A549 (cell line): ENCODE measurements around the gene KLHL29. TPM values are rescaled to one million over a fixed set of nuclear protein-coding genes. Genes with fewer than 3 reads are reported as not detected.
"Not testable (repeated sequence)": the region's sequence is repeated elsewhere in the genome, so short reads cannot be mapped to it uniquely, and the experiment has no call there.

Experiments
- ATAC-seq, 2 experiments: fragments of 200-7000 bp in 1 of 2; fragments of >200 bp in 1 of 2; cut with Nextera tagmentation in 1 of 2; cut with Tn5 transposase in 1 of 2; 3 replicates each; pipeline versions ENCODE4 v1.8.0 to v1.9.1; 2018 to 2020; ENCODE audit warnings: mild to moderate bottlenecking in 1 of 2, moderate library complexity in 1 of 2
- CTCF ChIA-PET: fragments of 300-600 bp; sonication (Branson Sonifier 250); formaldehyde crosslinking; extraction: SDS; loops from one replicate; lab custom pipeline; 2021; ENCODE audit warnings: antibody characterized with exemption, inconsistent platforms; lab: Yijun Ruan, JAX
- POLR2A ChIA-PET: fragments of 350-600 bp; formaldehyde crosslinking; extraction: SDS; loops from one replicate; lab custom pipeline; 2021; ENCODE audit warnings: antibody characterized with exemption, inconsistent platforms; lab: Yijun Ruan, JAX
- DNase-seq, 2 experiments: peaks; one replicate each; pipeline versions ENCODE4 v3.0.0 to v3.0.0-alpha.2; 2011 to 2016; ENCODE audit warnings: low read depth in 1 of 2, low spot score in 1 of 2
- FAIRE-seq: peaks from 2 replicates; lab custom pipeline; 2011; peaks lifted over from hg19 to GRCh38; lab: Jason Lieb, UNC
- H3K27ac ChIP-seq, 2 experiments: fragments of >200 bp; sonication (Bioruptor Twin); formaldehyde crosslinking; 3 replicates each; pipeline ENCODE4 v1.5.1; 2016 to 2017
- H3K4me1 ChIP-seq: fragments of >200 bp; sonication (Bioruptor Twin); formaldehyde crosslinking; 3 replicates; pipeline ENCODE4 v1.6.1; 2016
- H3K4me2 ChIP-seq: fragments of >200 bp; sonication (Bioruptor Twin); formaldehyde crosslinking; 3 replicates; pipeline ENCODE4 v1.6.1; 2016
- H3K4me3 ChIP-seq: fragments of >200 bp; sonication (Bioruptor Twin); formaldehyde crosslinking; 3 replicates; pipeline ENCODE4 v1.5.1; 2016
- H3K9me3 ChIP-seq: fragments of >200 bp; sonication (Bioruptor Twin); formaldehyde crosslinking; 3 replicates; pipeline ENCODE4 v1.6.1; 2016
- ATOH8 ChIP-seq: fragments of 250-450 bp; sonication (Bioruptor Pico); IDR thresholded peaks from 2 replicates; pipeline ENCODE4 v1.5.0; 2020; ENCODE audit warnings: low read depth, mild to moderate bottlenecking, moderate library complexity
- CBX8 ChIP-seq: fragments of 200-600 bp; sonication (generic); IDR thresholded peaks from 2 replicates; pipeline ENCODE4 v1.6.1; 2016
- ESRRA ChIP-seq: fragments of 150-350 bp; IDR thresholded peaks from 2 replicates; pipeline ENCODE4 v1.6.1; 2014; ENCODE audit warnings: mild to moderate bottlenecking, low read length, borderline replicate concordance
- HMGXB4 ChIP-seq: fragments of 250-450 bp; sonication (Bioruptor Pico); IDR thresholded peaks from 2 replicates; pipeline ENCODE4 v1.5.0; 2021; ENCODE audit warnings: mild to moderate bottlenecking, moderate library complexity, borderline replicate concordance
- HOXB13 ChIP-seq: fragments of 250-450 bp; sonication (Bioruptor Pico); IDR thresholded peaks from 2 replicates; pipeline ENCODE4 v1.5.0; 2020; ENCODE audit warnings: low read depth, mild to moderate bottlenecking, moderate library complexity
- JUN ChIP-seq, 2 experiments: fragments of >200 bp; sonication (Bioruptor Twin); formaldehyde crosslinking; IDR thresholded peaks; 2 replicates in 1 of 2; 3 replicates in 1 of 2; pipeline ENCODE4 v1.6.1; 2016 to 2017
- KDM1A ChIP-seq: fragments of 200-600 bp; sonication (generic); IDR thresholded peaks from 2 replicates; pipeline ENCODE4 v1.6.1; 2016; ENCODE audit warnings: low read depth, mild to moderate bottlenecking
- MAFK ChIP-seq: fragments of 450-650 bp; IDR thresholded peaks from 2 replicates; pipeline ENCODE4 v1.6.1; 2014; ENCODE audit not compliant: partially characterized antibody
- MAZ ChIP-seq: fragments of 150-350 bp; IDR thresholded peaks from 2 replicates; pipeline ENCODE4 v1.6.1; 2014; ENCODE audit warnings: antibody characterized with exemption, low read depth, low read length, borderline replicate concordance
- NFE2L2 ChIP-seq: fragments of 150-350 bp; conservative IDR thresholded peaks from 2 replicates; pipeline ENCODE4 v1.6.1; 2014; ENCODE audit warnings: low read length
- NPAS2 ChIP-seq: fragments of 250-450 bp; sonication (Bioruptor Pico); IDR thresholded peaks from 2 replicates; pipeline ENCODE4 v1.8.0; 2022; ENCODE audit warnings: mild to moderate bottlenecking, moderate library complexity, borderline replicate concordance
- POLR2AphosphoS2 ChIP-seq: conservative IDR thresholded peaks from 2 replicates; pipeline ENCODE4 v1.6.1; 2012; ENCODE audit warnings: low read length, improper control_type of control experiment, inconsistent platforms
- RAD21 ChIP-seq, 2 experiments: fragments of >200 bp in 1 of 2; sonication (Bioruptor Twin) in 1 of 2; formaldehyde crosslinking in 1 of 2; IDR thresholded peaks in 1 of 2; conservative IDR thresholded peaks in 1 of 2; 2 replicates in 1 of 2; 3 replicates in 1 of 2; pipeline ENCODE4 v1.6.1; 2012 to 2018; ENCODE audit warnings: inconsistent platforms in 1 of 2
- RARB ChIP-seq: fragments of 250-450 bp; sonication (Bioruptor Pico); IDR thresholded peaks from 2 replicates; pipeline ENCODE4 v1.8.0; 2021; ENCODE audit warnings: mild to moderate bottlenecking, moderate library complexity
- RCOR1 ChIP-seq: fragments of 150-350 bp; IDR thresholded peaks from 2 replicates; pipeline ENCODE4 v1.6.1; 2014; ENCODE audit warnings: antibody characterized with exemption, low read length, low read depth
- RFX5 ChIP-seq: fragments of 450-650 bp; IDR thresholded peaks from 2 replicates; pipeline ENCODE4 v1.7.1; 2014; ENCODE audit warnings: antibody characterized with exemption, mild to moderate bottlenecking, moderate library complexity
- SMC3 ChIP-seq: fragments of >200 bp; sonication (Bioruptor Twin); formaldehyde crosslinking; IDR thresholded peaks from 3 replicates; pipeline ENCODE4 v1.6.1; 2018; ENCODE audit warnings: inconsistent platforms
- TP53 ChIP-seq: fragments of 250-450 bp; sonication (Bioruptor Pico); IDR thresholded peaks from 2 replicates; pipeline ENCODE4 v1.5.0; 2021; ENCODE audit warnings: mild to moderate bottlenecking, moderate library complexity
- WGBS: methylation state at CpG from one replicate; pipeline ENCODE4 v1.1.6; 2017; ENCODE audit errors: missing lambda C conversion rate; 5-methylcytosine and 5-hydroxymethylcytosine counted together
- polyA plus RNA-seq, 4 experiments: library from polyadenylated mRNA; depleted of rRNA in 3 of 4; stranded (reverse); fragments of >200 nt; fragmentation: RNase III in 1 of 4; extraction: RNeasy Plus Mini Kit Qiagen cat#74134 plus additional on column Dnase treatment in 1 of 4; gene quantifications; 2 replicates in 3 of 4; 3 replicates in 1 of 4; pipeline ENCODE4 v1.2.3, GENCODE V29; 2011 to 2017
- TF ChIP-seq, protein P1 (sequence below): fragments of 200-600 bp; sonication (generic); IDR thresholded peaks from 2 replicates; pipeline ENCODE4 v1.6.1; 2016; ENCODE audit warnings: antibody characterized with exemption, mild to moderate bottlenecking, moderate library complexity

The KLHL29 gene
- polyA plus RNA-seq, 2 of the 4 experiments (the other 2 are of a cell fraction), result 1.3 to 2.5 TPM

DNA sequence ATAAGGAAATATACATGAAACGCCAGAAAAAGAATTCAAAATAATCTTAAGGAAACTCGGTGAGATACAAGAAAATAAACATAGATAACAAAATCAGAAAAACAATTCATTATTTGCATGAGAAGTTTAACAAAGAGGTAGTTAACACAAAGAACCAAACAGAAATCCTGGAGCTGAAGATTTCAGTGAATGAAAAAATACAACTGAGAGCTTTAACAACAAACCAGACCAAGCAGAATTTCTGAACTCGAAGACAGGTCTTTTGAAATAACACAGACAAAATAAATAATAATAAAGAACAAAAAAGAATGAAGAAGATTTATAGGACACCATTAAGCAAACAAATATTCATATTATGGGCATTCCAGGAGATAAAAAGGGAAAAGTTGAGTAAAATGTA is 337.3 kb downstream of the KLHL29 start (continued):
- TF ChIP-seq, protein P1, sequence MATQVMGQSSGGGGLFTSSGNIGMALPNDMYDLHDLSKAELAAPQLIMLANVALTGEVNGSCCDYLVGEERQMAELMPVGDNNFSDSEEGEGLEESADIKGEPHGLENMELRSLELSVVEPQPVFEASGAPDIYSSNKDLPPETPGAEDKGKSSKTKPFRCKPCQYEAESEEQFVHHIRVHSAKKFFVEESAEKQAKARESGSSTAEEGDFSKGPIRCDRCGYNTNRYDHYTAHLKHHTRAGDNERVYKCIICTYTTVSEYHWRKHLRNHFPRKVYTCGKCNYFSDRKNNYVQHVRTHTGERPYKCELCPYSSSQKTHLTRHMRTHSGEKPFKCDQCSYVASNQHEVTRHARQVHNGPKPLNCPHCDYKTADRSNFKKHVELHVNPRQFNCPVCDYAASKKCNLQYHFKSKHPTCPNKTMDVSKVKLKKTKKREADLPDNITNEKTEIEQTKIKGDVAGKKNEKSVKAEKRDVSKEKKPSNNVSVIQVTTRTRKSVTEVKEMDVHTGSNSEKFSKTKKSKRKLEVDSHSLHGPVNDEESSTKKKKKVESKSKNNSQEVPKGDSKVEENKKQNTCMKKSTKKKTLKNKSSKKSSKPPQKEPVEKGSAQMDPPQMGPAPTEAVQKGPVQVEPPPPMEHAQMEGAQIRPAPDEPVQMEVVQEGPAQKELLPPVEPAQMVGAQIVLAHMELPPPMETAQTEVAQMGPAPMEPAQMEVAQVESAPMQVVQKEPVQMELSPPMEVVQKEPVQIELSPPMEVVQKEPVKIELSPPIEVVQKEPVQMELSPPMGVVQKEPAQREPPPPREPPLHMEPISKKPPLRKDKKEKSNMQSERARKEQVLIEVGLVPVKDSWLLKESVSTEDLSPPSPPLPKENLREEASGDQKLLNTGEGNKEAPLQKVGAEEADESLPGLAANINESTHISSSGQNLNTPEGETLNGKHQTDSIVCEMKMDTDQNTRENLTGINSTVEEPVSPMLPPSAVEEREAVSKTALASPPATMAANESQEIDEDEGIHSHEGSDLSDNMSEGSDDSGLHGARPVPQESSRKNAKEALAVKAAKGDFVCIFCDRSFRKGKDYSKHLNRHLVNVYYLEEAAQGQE, result no peak
- TF ChIP-seq ATOH8 (CRISPR knock-in tag), result no peak
- TF ChIP-seq RFX5, result no peak
- no peak for TF ChIP-seq TP53 (CRISPR knock-in tag)
- TF ChIP-seq NPAS2, result no peak
- no peak for TF ChIP-seq KDM1A
- TF ChIP-seq HMGXB4, result no peak
- no peak for TF ChIP-seq SMC3
- no peak for TF ChIP-seq MAZ
- TF ChIP-seq MAFK, result no peak

DNA sequence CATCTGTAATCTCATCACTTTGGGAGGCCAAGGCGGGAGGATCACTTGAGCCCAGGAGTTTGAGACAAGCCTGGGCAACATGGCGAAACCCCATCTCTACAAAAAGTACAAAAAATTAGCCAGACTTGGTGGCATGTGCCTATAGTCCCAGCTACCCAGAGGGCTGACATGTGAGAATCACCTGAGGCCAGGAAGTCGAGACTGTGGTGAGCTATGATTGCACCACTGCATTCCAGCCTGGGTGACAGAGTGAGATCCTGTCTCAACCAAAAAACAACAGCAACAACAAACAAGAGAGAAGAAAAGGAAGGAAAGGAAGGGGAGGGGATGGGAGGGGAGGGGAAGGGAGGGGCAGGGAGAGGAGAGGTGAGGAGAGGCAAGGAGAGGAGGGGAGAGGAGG is 338.1 kb downstream of the KLHL29 start:
- H3K4me2 ChIP-seq, ATAC-seq, H3K27ac ChIP-seq, H3K4me3 ChIP-seq, FAIRE-seq, CTCF ChIA-PET, POLR2A ChIA-PET, H3K4me1 ChIP-seq, DNase-seq: not testable (repeated sequence)
- 82% methylated on average over 3 of the region's 3 CpGs for WGBS
- H3K9me3 ChIP-seq, result peaks cover 19% of the 10 kb centered on the region

DNA sequence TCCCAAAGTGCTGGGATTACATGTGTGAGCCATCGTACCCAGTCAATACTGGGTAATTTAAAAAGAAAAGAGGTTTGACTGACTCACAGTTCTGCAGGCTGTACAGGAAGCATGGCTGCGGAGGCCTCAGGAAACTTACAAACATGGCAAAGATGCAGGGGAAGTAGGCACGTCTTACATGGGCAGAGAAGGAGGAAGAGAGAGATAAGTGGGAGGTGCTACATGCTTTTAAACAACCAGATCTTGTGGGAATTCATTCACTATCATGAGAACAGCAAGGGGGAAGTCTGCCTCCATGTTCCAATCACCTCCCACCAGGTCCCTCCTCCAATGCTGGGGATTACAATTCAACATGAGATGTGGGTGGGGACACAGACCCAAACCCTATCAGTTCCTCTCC is 349.4 kb downstream of the KLHL29 start:
- DNase-seq (no peak), ATAC-seq (no peak), FAIRE-seq (no peak)
- POLR2A ChIA-PET, result no interaction called here
- Histone ChIP-seq H3K27ac (no peak overlapping the region), H3K4me1 (no peaks in the 10 kb centered on the region), H3K4me2 (no peak overlapping the region), H3K4me3 (no peak overlapping the region), H3K9me3 (no peaks in the 10 kb centered on the region)
- CTCF ChIA-PET, result no interaction called here
- WGBS, result 93% methylated on average over 3 of the region's 3 CpGs
- TF ChIP-seq NFE2L2 (no peak), RAD21 (conservative IDR thresholded peaks at IDR 0.05 in 1 of 2, IDR thresholded peaks at IDR 0.05 in 1 of 2) (no peak), HOXB13 (CRISPR knock-in tag) (no peak), RCOR1 (no peak), RFX5 (no peak), JUN (IDR thresholded peaks at IDR 0.05) (no peak), POLR2AphosphoS2 (no peak), RARB (no peak), ESRRA (no peak), CBX8 (no peak), MAZ (no peak)

DNA sequence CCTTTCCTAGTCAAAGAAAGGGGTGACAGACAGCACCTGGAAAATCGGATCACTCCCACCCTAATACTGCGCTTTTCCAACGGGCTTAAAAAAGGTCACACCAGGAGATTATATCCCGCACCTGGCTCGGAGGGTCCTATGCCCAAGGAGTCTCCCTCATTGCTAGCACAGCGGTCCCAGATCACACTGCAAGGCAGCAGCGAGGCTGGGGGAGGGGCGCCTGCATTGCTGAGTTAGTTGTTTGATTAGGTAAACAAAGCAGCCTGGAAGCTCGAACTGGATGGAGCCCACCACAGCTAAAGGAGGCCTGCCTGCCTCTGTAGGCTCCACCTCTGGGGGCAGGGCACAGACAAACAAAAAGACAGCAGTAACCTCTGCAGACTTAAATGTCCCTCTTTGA is 351.8 kb downstream of the KLHL29 start:
- FAIRE-seq, CTCF ChIA-PET: not testable (repeated sequence)

More for the DNA sequence above, 351.8 kb downstream of the KLHL29 start:
- H3K27ac ChIP-seq, H3K4me2 ChIP-seq, H3K4me3 ChIP-seq, H3K4me1 ChIP-seq, ATAC-seq, POLR2A ChIA-PET, DNase-seq, H3K9me3 ChIP-seq: not testable (repeated sequence)
- WGBS, result 93% methylated on average over 9 of the region's 9 CpGs
